PFSK-1 (cell line): Measurements from ENCODE around the gene RBM38.

Experiments
- FOXP2 ChIP-seq: optimal IDR thresholded peaks from 2 replicates; pipeline ENCODE3; 2011; ENCODE audit warnings: borderline replicate concordance, control low read depth, inconsistent platforms; ENCODE audit not compliant: insufficient read depth; ENCODE audit errors: extremely low read length, extremely low read depth
- POLR2AphosphoS5 ChIP-seq: IDR thresholded peaks from 2 replicates; pipeline ENCODE4 v1.6.1; 2012; ENCODE audit warnings: low read depth, mild to moderate bottlenecking, control low read depth, low read length, moderate library complexity
- REST ChIP-seq, 2 experiments: IDR thresholded peaks; 2 replicates each; pipeline versions ENCODE4 v1.6.1 to v1.8.0; 2011 to 2012; ENCODE audit warnings: low read depth in 2 of 2, low read length in 2 of 2, control low read depth in 1 of 2, inconsistent platforms in 1 of 2, mild to moderate bottlenecking in 1 of 2, moderate library complexity in 1 of 2; ENCODE audit not compliant: insufficient read depth in 1 of 2
- SIN3A ChIP-seq: IDR thresholded peaks from 2 replicates; pipeline ENCODE4 v1.6.1; 2012; ENCODE audit warnings: mild to moderate bottlenecking, low read length, moderate library complexity, borderline replicate concordance; ENCODE audit not compliant: insufficient read depth
- TAF1 ChIP-seq: IDR thresholded peaks from 2 replicates; pipeline ENCODE4 v1.6.1; 2012; ENCODE audit warnings: low read length, control low read depth, borderline replicate concordance; ENCODE audit not compliant: insufficient read depth

RBM38 gene

GRCh38 chr20:57451795-57452661 is 60.8 kb downstream of the RBM38 start:
- TF ChIP-seq POLR2AphosphoS5 = no peak
- TF ChIP-seq FOXP2 = no peak

DNA sequence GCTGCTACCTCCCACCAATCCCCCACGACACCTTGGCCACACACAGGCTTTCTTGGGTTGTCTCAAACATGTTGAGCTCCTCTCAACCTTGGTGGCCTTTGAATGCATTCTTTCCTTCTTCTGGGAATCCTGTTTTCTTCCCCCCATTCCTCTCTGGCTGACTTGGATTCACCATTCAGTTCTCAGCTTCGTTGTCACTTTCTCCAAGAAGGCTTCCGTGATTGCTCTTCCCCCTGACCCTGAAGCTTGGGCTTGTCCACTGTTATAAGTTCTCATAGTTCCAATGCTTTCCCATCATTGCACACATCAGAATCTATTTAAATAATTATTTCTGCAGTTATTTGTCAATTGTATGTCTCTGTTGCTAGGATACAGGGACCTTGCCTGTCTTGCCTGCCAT is 64.2 kb downstream of the RBM38 start:
- no peak for TF ChIP-seq FOXP2
- no peak for TF ChIP-seq REST (IDR thresholded peaks at IDR 0.05; ENCODE audit: insufficient read depth in 1 of 2, low read depth in 2 of 2, low read length in 2 of 2)
- no peak for TF ChIP-seq TAF1
- no peak for TF ChIP-seq POLR2AphosphoS5
- TF ChIP-seq SIN3A = no peak

- TF ChIP-seq FOXP2 = no peak
- TF ChIP-seq REST (IDR thresholded peaks at IDR 0.05; ENCODE audit: insufficient read depth in 1 of 2, low read depth in 2 of 2, low read length in 2 of 2) = no peak
- no peak for TF ChIP-seq TAF1
- TF ChIP-seq POLR2AphosphoS5 = no peak
- TF ChIP-seq SIN3A = no peak
These were observed 64.9 kb downstream of the RBM38 start for GRCh38 chr20:57456116-57456515.

- no peak for TF ChIP-seq POLR2AphosphoS5
- TF ChIP-seq FOXP2 = no peak
- no peak for TF ChIP-seq TAF1
- TF ChIP-seq SIN3A = no peak
- no peak for TF ChIP-seq REST (IDR thresholded peaks at IDR 0.05; ENCODE audit: insufficient read depth in 1 of 2, low read depth in 2 of 2, low read length in 2 of 2)
These were observed 66.3 kb downstream of the RBM38 start for GRCh38 chr20:57457243-57458095.

DNA sequence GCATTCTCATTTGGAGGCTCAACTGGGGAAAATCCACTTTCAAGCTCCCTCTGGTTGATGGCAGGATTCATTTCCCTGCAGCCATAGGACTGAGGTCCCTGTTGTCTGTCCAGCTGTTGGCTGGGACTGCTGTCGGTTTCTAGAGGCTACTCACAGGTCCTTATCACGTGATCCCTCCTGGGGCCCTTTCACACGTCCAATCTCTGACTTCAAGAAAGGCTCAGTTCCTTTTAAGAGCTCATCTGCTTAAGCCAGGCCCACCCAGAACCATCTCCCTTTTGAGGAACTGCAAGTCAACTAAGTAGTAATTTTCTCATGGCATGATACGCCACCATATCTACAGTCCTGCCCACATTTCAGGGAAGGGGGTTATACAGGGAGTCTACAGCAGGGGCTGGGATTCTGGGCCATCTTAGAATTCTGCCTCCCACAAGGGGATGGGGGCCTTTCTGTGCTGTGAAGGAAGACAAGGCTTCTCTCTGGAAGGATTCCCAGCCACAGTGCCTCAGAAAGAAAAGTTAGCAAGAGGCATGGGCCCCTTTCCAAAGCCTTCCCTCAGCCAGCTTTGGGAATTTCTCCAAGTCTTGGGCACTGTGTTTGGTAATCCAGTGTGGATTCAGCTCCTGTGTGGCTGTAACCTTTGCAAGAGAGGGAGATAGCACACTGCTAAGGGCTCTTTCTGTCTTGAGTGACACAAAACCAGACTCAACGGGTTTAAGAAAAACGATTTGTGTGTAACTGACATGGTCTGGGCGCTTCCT is 67.4 kb downstream of the RBM38 start:
- no peak for TF ChIP-seq POLR2AphosphoS5
- no peak for TF ChIP-seq FOXP2
- TF ChIP-seq TAF1 = no peak
- no peak for TF ChIP-seq REST (IDR thresholded peaks at IDR 0.05; ENCODE audit: insufficient read depth in 1 of 2, low read depth in 2 of 2, low read length in 2 of 2)
- no peak for TF ChIP-seq SIN3A
